Endothelial cell of umbilical vein (primary cell): ENCODE results near the gene RPS19. TPM values are rescaled to one million over a fixed set of nuclear protein-coding genes. Genes with fewer than 3 reads are reported as not detected.

ENCODE experiments used
- BruUV-seq: library from RNA; stranded (reverse); fragments of 400-500 nt; replicated peaks from 2 replicates; lab custom pipeline; 2021; lab: Mats Ljungman, UMichigan
- CTCF ChIA-PET: fragments of 300-600, 350-600 bp; sonication (Branson Sonifier 250); formaldehyde crosslinking; loops from one replicate; lab custom pipeline; 2021; ENCODE audit warnings: antibody characterized with exemption, inconsistent platforms; lab: Charles Lee
- POLR2A ChIA-PET: fragments of 300-600, 350-600 bp; sonication (Branson Sonifier 250); formaldehyde crosslinking; loops from one replicate; lab custom pipeline; 2021; ENCODE audit warnings: antibody characterized with exemption, inconsistent platforms; lab: Charles Lee
- DNase-seq: peaks from one replicate; pipeline ENCODE4 v3.0.0-alpha.2; 2011; ENCODE audit warnings: low read depth, low spot score
- FAIRE-seq: peaks from 2 replicates; lab custom pipeline; 2011; peaks lifted over from hg19 to GRCh38; lab: Jason Lieb, UNC
- H2AFZ ChIP-seq: 2 replicates; pipeline ENCODE4 v1.6.0; 2012; ENCODE audit warnings: low read depth, low read length, control low read depth, inconsistent platforms
- H3K27ac ChIP-seq: 2 replicates; pipeline ENCODE4 v1.5.1; 2011; ENCODE audit warnings: low read depth, mild to moderate bottlenecking, control low read depth, low read length, moderate library complexity; ENCODE audit not compliant: insufficient read depth
- H3K27me3 ChIP-seq, 2 experiments: 2 replicates each; pipeline versions ENCODE4 v1.6.0 to v1.6.1; 2011; ENCODE audit warnings: low read length in 2 of 2, mixed read lengths in 1 of 2; ENCODE audit not compliant: control insufficient read depth in 2 of 2, insufficient read depth in 2 of 2
- H3K36me3 ChIP-seq, 2 experiments: 2 replicates in 1 of 2; 3 replicates in 1 of 2; pipeline ENCODE4 v1.5.1; 2011; ENCODE audit warnings: low read length in 2 of 2, mild to moderate bottlenecking in 1 of 2, moderate library complexity in 1 of 2; ENCODE audit not compliant: control insufficient read depth in 2 of 2, insufficient read depth in 2 of 2; ENCODE audit errors: extremely low read depth in 1 of 2
- H3K4me1 ChIP-seq: 3 replicates; pipeline ENCODE4 v1.5.1; 2011; ENCODE audit warnings: mild to moderate bottlenecking, low read length; ENCODE audit not compliant: control insufficient read depth, insufficient read depth; ENCODE audit errors: extremely low read depth
- H3K4me2 ChIP-seq: 2 replicates; pipeline ENCODE4 v1.6.1; 2011; ENCODE audit warnings: low read length, control low read depth, mixed read lengths; ENCODE audit not compliant: insufficient read depth
- H3K4me3 ChIP-seq, 3 experiments: fragments of 200-600 bp in 1 of 3; sonication (generic), shearing (Covaris generic) in 1 of 3; replicated peaks in 1 of 3; 2 replicates each; pipeline ENCODE4 v1.5.1; 2011 to 2016; ENCODE audit warnings: control low read depth in 3 of 3, low read length in 3 of 3, mild to moderate bottlenecking in 2 of 3, inconsistent platforms in 1 of 3, low read depth in 1 of 3, moderate library complexity in 1 of 3; ENCODE audit not compliant: insufficient read depth in 1 of 3
- H3K79me2 ChIP-seq: 2 replicates; pipeline ENCODE4 v1.6.0; 2012; ENCODE audit warnings: low read length, inconsistent platforms; ENCODE audit not compliant: control insufficient read depth, insufficient read depth
- H3K9ac ChIP-seq: replicated peaks from 2 replicates; pipeline ENCODE3; 2011; ENCODE audit warnings: low read length, control low read depth; ENCODE audit not compliant: insufficient read depth; ENCODE audit errors: extremely low read depth
- H3K9me1 ChIP-seq: replicated peaks from 3 replicates; pipeline ENCODE4 v1.6.0; 2011; ENCODE audit warnings: mild to moderate bottlenecking, low read length; ENCODE audit not compliant: control insufficient read depth, insufficient read depth; ENCODE audit errors: extremely low read depth
- H3K9me3 ChIP-seq: replicated peaks from 2 replicates; pipeline ENCODE4 v1.5.1; 2012; ENCODE audit warnings: low read length, inconsistent platforms; ENCODE audit not compliant: control insufficient read depth, insufficient read depth
- H4K20me1 ChIP-seq: replicated peaks from 2 replicates; pipeline ENCODE3; 2011; ENCODE audit warnings: mild to moderate bottlenecking, low read length; ENCODE audit not compliant: control insufficient read depth, insufficient read depth; ENCODE audit errors: extremely low read depth
- EZH2 ChIP-seq: IDR thresholded peaks from 2 replicates; pipeline ENCODE4 v1.6.1; 2012; ENCODE audit warnings: borderline replicate concordance, low read depth, mild to moderate bottlenecking, moderate library complexity, low read length, inconsistent platforms; ENCODE audit not compliant: severe bottlenecking
- FOS ChIP-seq: IDR thresholded peaks from 2 replicates; pipeline ENCODE4 v1.6.1; 2011; ENCODE audit warnings: mild to moderate bottlenecking, low read length, moderate library complexity, borderline replicate concordance; ENCODE audit not compliant: insufficient read depth
- GATA2 ChIP-seq: IDR thresholded peaks from 2 replicates; pipeline ENCODE4 v1.7.0; 2011; ENCODE audit warnings: low read depth, mild to moderate bottlenecking, moderate library complexity, mixed read lengths, low read length; ENCODE audit not compliant: insufficient read length, insufficient read depth
- JUN ChIP-seq: IDR thresholded peaks from 2 replicates; pipeline ENCODE4 v1.6.1; 2011; ENCODE audit warnings: borderline replicate concordance, low read depth; ENCODE audit not compliant: insufficient read length, insufficient read depth
- MYC ChIP-seq: IDR thresholded peaks from one replicate; pipeline ENCODE4 v1.6.1; 2011; ENCODE audit warnings: mild to moderate bottlenecking, low read depth, low read length
- POLR2A ChIP-seq: IDR thresholded peaks from 2 replicates; pipeline ENCODE4 v1.6.1; 2012; ENCODE audit warnings: low read depth, mild to moderate bottlenecking, control low read depth, low read length
- POLR2AphosphoS5 ChIP-seq: IDR thresholded peaks from 2 replicates; pipeline ENCODE4 v1.6.1; 2012; ENCODE audit warnings: low read depth, mild to moderate bottlenecking, control low read depth, low read length, moderate library complexity; ENCODE audit not compliant: insufficient read depth
- dilution Hi-C: fragments of 300-500 bp; cut with MboI; formaldehyde crosslinking; loops from one replicate; pipeline ENCODE4 v1.15.0; 2019; ENCODE audit warnings: low sequenced_read_pairs; ENCODE audit not compliant: extremely low pct_ligation_motif_present
- intact Hi-C: fragments of 100-400 bp; cut with micrococcal nuclease; formaldehyde crosslinking; loops from one replicate; pipeline ENCODE4 v1.10.0; 2022
- polyA plus RNA-seq, 4 experiments: library from polyadenylated mRNA; depleted of rRNA in 3 of 4; stranded (reverse) in 3 of 4; unstranded in 1 of 4; fragments of >200 nt; gene quantifications; 2 replicates each; pipeline versions ENCODE4 v1.2.1 to v1.2.3, GENCODE V29; 2011 to 2012; ENCODE audit warnings: missing spikeins in 1 of 4
- total RNA-seq: library from RNA; stranded (reverse); gene quantifications from 2 replicates; pipeline ENCODE4 v1.2.3, GENCODE V29; 2021
- TF ChIP-seq, protein P1 (sequence below): IDR thresholded peaks from 2 replicates; pipeline ENCODE4 v1.6.1; 2011; ENCODE audit not compliant: insufficient read depth, insufficient read length
- TF ChIP-seq, protein P2 (sequence below), 2 donors: IDR thresholded peaks; 1 replicate in 1 of 2; 2 replicates in 1 of 2; pipeline ENCODE4 v1.5.1; 2011; ENCODE audit warnings: low read length in 2 of 2, mild to moderate bottlenecking in 2 of 2, moderate library complexity in 2 of 2, control low read depth in 1 of 2, inconsistent platforms in 1 of 2, low read depth in 1 of 2; ENCODE audit not compliant: insufficient read depth in 1 of 2; ENCODE audit errors: extremely low read depth in 1 of 2

RPS19 gene
- total and polyA plus RNA-seq, 2 donors (not counting 3 experiments of a cell fraction or from before 2014, with no cell fraction given): 2,234 to 4,353 TPM

DNA sequence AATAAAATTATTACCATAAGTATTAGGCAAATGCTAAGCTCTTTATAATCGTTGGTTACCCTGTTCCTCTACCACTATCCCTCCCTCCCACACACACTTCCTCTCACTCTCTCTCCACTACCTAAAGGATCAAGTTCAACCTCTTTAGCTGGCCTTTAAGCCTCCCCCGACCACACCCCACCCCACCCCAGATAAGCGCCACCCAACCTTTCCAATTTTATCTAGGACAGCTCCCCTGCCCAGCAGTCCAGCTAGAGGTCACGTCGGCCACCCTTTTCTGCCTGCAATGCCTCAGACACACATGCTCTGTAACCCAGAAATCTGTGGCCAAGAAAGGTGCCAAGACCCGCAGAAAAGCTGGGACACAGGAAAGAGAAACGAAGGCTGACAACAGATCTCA is 16.7 kb upstream of the RPS19 start:
- intact Hi-C loops: no loop called here
- no peak overlapping the region for H3K4me2 ChIP-seq
- ChIA-PET CTCF (interaction anchor here (1.0 to 1.3 kb wide), 2 partner anchors 9 to 52 kb away, joined by 3 to 5 read pairs; no protein-coding TSS in a partner anchor), POLR2A (no interaction called here)
- no peak overlapping the region for H2AFZ ChIP-seq
- no peaks in the 10 kb centered on the region for H3K79me2 ChIP-seq
- H3K9me1 ChIP-seq: no peaks in the 10 kb centered on the region
- no peaks in the 10 kb centered on the region for H3K27me3 ChIP-seq
- no peaks in the 10 kb centered on the region for H3K9me3 ChIP-seq
- BruUV-seq: no TSS peak
- no peaks in the 10 kb centered on the region for H4K20me1 ChIP-seq
- H3K36me3 ChIP-seq: no peaks in the 10 kb centered on the region
- dilution Hi-C loops: no loop called here
- no peak overlapping the region for H3K9ac ChIP-seq
- TF ChIP-seq JUN (no peak), FOS (no peak), POLR2AphosphoS5 (no peak), GATA2 (no peak), POLR2A (no peak), EZH2 (no peak), MYC (no peak)
- TF ChIP-seq, protein P1, sequence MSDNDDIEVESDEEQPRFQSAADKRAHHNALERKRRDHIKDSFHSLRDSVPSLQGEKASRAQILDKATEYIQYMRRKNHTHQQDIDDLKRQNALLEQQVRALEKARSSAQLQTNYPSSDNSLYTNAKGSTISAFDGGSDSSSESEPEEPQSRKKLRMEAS: no peak
- TF ChIP-seq, protein P2, sequence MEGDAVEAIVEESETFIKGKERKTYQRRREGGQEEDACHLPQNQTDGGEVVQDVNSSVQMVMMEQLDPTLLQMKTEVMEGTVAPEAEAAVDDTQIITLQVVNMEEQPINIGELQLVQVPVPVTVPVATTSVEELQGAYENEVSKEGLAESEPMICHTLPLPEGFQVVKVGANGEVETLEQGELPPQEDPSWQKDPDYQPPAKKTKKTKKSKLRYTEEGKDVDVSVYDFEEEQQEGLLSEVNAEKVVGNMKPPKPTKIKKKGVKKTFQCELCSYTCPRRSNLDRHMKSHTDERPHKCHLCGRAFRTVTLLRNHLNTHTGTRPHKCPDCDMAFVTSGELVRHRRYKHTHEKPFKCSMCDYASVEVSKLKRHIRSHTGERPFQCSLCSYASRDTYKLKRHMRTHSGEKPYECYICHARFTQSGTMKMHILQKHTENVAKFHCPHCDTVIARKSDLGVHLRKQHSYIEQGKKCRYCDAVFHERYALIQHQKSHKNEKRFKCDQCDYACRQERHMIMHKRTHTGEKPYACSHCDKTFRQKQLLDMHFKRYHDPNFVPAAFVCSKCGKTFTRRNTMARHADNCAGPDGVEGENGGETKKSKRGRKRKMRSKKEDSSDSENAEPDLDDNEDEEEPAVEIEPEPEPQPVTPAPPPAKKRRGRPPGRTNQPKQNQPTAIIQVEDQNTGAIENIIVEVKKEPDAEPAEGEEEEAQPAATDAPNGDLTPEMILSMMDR (IDR thresholded peaks at IDR 0.05; ENCODE audit: extremely low read depth in 1 of 2, insufficient read depth in 1 of 2, low read depth in 1 of 2, low read length in 2 of 2): no peak
- DNase-seq (no peak), FAIRE-seq (no peak)
- no peak overlapping the region for H3K4me3 ChIP-seq
- no peak overlapping the region for H3K27ac ChIP-seq
- H3K4me1 ChIP-seq: no peaks in the 10 kb centered on the region
